Prostate gland (tissue), 2 donors: ENCODE measurements around the gene KDM4B. TPM values are rescaled to one million over a fixed set of nuclear protein-coding genes. Genes with fewer than 3 reads are reported as not detected.

Source experiments
- DNase-seq: peaks from one replicate; pipeline ENCODE4 v3.0.0-alpha.2; 2019; ENCODE audit warnings: low spot score
- H3K27ac ChIP-seq, 2 donors: fragments of 200-600 bp; sonication (generic); 2 replicates each; pipeline ENCODE4 v1.5.1; 2017 to 2019
- H3K27me3 ChIP-seq: fragments of 200-600 bp; sonication (generic); replicated peaks from 2 replicates; pipeline ENCODE4 v1.5.1; 2019; ENCODE audit not compliant: insufficient read depth
- H3K36me3 ChIP-seq, 2 donors: fragments of 200-600 bp; sonication (generic); 1 replicate in 1 of 2; 2 replicates in 1 of 2; pipeline versions ENCODE4 v1.5.1 to v1.8.1; 2017 to 2019
- H3K4me1 ChIP-seq: fragments of 200-600 bp; sonication (generic); replicated peaks from 2 replicates; pipeline ENCODE4 v1.5.1; 2019
- H3K4me3 ChIP-seq, 2 donors: fragments of 200-600 bp; sonication (generic); 2 replicates each; pipeline ENCODE4 v1.5.1; 2017 to 2019
- H3K9me3 ChIP-seq: fragments of 200-600 bp; sonication (generic); 2 replicates; pipeline ENCODE4 v1.5.1; 2017
- CTCF ChIP-seq, 4 experiments: fragments of 200-600 bp in 2 of 4; fragments of 450-650 bp in 2 of 4; sonication (generic) in 2 of 4; IDR thresholded peaks; 1 replicate in 3 of 4; 2 replicates in 1 of 4; pipeline ENCODE4 v1.5.1; 2016 to 2019; ENCODE audit warnings: antibody characterized with exemption in 4 of 4, mild to moderate bottlenecking in 2 of 4, moderate library complexity in 2 of 4
- POLR2A ChIP-seq: fragments of 450-650 bp; IDR thresholded peaks from one replicate; pipeline ENCODE4 v1.6.1; 2016; ENCODE audit warnings: antibody characterized with exemption, mild to moderate bottlenecking
- POLR2AphosphoS5 ChIP-seq: sonication (generic); formaldehyde crosslinking; IDR thresholded peaks from one replicate; pipeline ENCODE4 v1.6.1; 2017; ENCODE audit warnings: antibody characterized with exemption
- WGBS: methylation state at CpG from one replicate; pipeline ENCODE4 v1.1.5; 2018; 5-methylcytosine and 5-hydroxymethylcytosine counted together
- intact Hi-C: fragments of 100-400 bp; cut with DNase I; formaldehyde crosslinking; loops from one replicate; pipeline ENCODE4 v1.14.2; 2022
- total RNA-seq, 2 donors: library from RNA; depleted of rRNA; stranded (reverse); fragments of >200 nt; gene quantifications; one replicate each; pipeline ENCODE4 v1.1.0, GENCODE V29; 2016

The KDM4B gene
- total RNA-seq, 2 donors from 2014 or later: 74.6 to 136 TPM

GRCh38 chr19:5074407-5074806, 105.5 kb downstream of the KDM4B start:
- no peak for TF ChIP-seq POLR2AphosphoS5
- no peak for TF ChIP-seq CTCF (IDR thresholded peaks at IDR 0.05)
- no peak for TF ChIP-seq POLR2A
- 91% methylated on average over 20 of the region's 20 CpGs for WGBS
- H3K27ac ChIP-seq: no peak overlapping the region
- no peaks in the 10 kb centered on the region for H3K4me1 ChIP-seq
- peaks cover 5 to 6% of the 10 kb centered on the region in 2 donors for H3K36me3 ChIP-seq
- intact Hi-C loops: no loop called here
- DNase-seq: no peak
- H3K27me3 ChIP-seq: no peaks in the 10 kb centered on the region
- H3K4me3 ChIP-seq: no peak overlapping the region
- no peaks in the 10 kb centered on the region for H3K9me3 ChIP-seq

DNA sequence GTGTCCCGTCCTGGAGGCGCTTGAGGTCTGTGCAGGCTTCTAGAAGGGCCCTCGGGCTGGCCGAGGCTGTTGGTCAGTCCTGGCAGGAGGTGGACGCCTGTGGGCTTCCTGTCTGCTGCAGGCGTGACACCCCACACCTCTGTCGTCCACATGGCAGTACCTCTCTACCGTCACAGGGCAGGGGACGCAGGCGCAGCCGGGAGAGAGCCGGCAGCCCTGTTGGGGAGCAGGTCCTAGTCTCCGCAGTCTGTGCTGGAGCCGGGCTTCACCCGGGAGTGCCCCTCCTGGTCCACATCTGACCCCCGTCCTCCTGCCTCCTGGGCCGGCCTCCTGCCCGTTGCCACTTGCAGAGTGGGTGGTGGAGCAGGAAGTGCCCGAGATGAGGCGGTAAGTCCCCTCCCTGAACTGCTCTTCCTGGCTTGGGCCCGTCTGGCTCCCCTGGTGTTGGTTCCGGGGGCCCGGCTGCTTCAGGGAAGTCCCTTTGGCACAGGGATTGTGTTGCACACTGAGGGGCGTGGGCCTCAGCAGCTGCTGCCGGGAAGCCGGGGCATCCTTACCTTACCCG, 106.0 kb downstream of the KDM4B start:
- 75% methylated on average over 25 of the region's 27 CpGs for WGBS
- H3K27ac ChIP-seq: no peak overlapping the region
- no peak overlapping the region for H3K4me3 ChIP-seq
- H3K36me3 ChIP-seq: peaks cover 5 to 6% of the 10 kb centered on the region in 2 donors
- no peak for DNase-seq
- H3K4me1 ChIP-seq: no peaks in the 10 kb centered on the region
- no peaks in the 10 kb centered on the region for H3K9me3 ChIP-seq
- TF ChIP-seq POLR2A (no peak), CTCF (IDR thresholded peaks at IDR 0.05) (no peak), POLR2AphosphoS5 (no peak)
- intact Hi-C loops: no loop called here
- H3K27me3 ChIP-seq: no peaks in the 10 kb centered on the region

DNA sequence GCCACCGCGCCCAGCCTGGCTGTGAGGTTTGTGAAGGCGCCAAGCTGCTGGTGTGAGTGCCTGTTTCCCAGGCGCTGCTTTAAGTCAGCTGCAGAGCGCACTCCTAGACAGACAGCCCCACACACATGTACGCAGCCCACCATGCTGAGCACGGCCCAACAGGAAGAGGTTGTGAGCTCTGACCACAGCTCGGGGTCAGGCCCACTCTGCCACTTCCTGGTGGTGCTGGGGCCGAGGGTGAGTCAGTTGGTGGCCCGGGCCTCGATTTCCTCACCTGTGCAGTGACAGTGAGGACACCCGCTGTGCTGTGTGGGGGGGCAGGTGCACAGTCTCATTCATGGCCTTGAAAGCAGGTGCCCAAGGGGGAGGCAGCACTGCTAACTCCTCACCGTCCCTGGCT, 106.7 kb downstream of the KDM4B start:
- Histone ChIP-seq H3K4me1 (no peaks in the 10 kb centered on the region), H3K9me3 (no peaks in the 10 kb centered on the region), H3K36me3 (peaks cover 5 to 6% of the 10 kb centered on the region in 2 donors), H3K27ac (no peak overlapping the region), H3K4me3 (no peak overlapping the region), H3K27me3 (no peaks in the 10 kb centered on the region)
- intact Hi-C loops: no loop called here
- 90% methylated on average over 13 of the region's 13 CpGs for WGBS
- no peak for DNase-seq
- TF ChIP-seq POLR2A (no peak), POLR2AphosphoS5 (no peak), CTCF (IDR thresholded peaks at IDR 0.05) (no peak)

DNA sequence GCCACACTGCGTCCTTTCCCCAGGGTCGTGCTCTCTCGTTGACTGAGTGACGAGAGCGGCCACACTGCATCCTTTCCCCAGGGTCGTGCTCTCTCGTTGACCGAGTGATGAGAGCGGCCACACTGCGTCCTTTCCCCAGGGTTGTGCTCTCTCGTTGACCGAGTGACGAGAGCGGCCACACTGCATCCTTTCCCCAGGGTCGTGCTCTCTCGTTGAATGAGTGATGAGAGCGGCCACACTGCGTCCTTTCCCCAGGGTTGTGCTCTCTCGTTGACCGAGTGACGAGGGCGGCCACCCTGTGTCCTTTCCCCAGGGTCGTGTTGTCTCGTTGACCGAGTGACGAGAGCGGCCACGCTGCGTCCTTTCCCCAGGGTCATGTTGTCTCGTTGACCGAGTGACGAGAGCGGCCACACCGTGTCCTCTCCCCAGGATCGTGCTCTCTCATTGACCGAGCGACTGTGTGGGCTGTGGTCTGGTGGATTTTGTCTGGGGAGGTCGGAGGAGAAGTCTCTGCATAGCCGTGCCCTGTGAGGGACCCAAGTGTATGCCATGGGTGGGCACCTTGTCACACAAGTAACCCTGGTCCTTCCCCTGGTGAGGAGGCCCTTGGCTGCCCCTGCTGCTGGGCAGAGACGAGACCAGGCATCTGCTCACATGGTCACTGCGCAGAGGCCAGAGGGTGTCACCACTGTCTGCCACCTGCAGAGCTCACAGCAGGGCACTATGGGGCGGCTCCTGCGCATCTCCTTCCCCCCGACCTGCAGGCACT, 107.7 kb downstream of the KDM4B start:
- H3K27me3 ChIP-seq: no peaks in the 10 kb centered on the region
- DNase-seq: no peak
- peaks cover 5 to 6% of the 10 kb centered on the region in 2 donors for H3K36me3 ChIP-seq
- WGBS: 94% methylated on average over 43 of the region's 44 CpGs
- no peak overlapping the region for H3K4me3 ChIP-seq
- H3K4me1 ChIP-seq: no peaks in the 10 kb centered on the region
- no peak overlapping the region for H3K27ac ChIP-seq
- intact Hi-C loops: no loop called here
- TF ChIP-seq CTCF (IDR thresholded peaks at IDR 0.05) (no peak), POLR2AphosphoS5 (no peak), POLR2A (no peak)
- H3K9me3 ChIP-seq: no peaks in the 10 kb centered on the region

DNA sequence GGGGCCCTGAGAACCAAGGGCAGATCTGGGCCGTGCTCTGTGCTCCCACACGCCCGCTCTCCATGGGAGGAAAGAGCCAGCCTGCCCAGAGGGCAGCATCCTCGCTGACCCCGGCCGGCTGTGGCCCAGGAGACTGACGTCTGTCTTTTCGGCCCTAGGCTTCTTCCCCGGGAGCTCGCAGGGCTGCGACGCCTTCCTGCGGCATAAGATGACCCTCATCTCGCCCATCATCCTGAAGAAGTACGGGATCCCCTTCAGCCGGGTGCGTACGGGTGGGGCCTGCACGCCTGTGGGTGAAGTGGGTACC, 108.2 kb downstream of the KDM4B start:
- Histone ChIP-seq H3K4me1 (no peaks in the 10 kb centered on the region), H3K36me3 (peaks cover under 1 to 5% of the 10 kb centered on the region in 2 donors), H3K27ac (no peak overlapping the region), H3K27me3 (no peaks in the 10 kb centered on the region), H3K4me3 (no peak overlapping the region), H3K9me3 (no peaks in the 10 kb centered on the region)
- 98% methylated on average over 19 of the region's 19 CpGs for WGBS
- intact Hi-C loops: no loop called here
- TF ChIP-seq CTCF (IDR thresholded peaks at IDR 0.05): no peak
- no peak for TF ChIP-seq POLR2A
- TF ChIP-seq POLR2AphosphoS5: no peak
- no peak for DNase-seq
